ENCODE measurements around the gene TOX2.

TOX2 gene

GRCh38 chr20:43925215-43925614 is 10.6 kb downstream of the TOX2 start:
- H3K4me3 ChIP-seq (ENCODE audit: low read depth, low read length) = no peak overlapping the region
- in situ Hi-C loops (cut with HindIII; ENCODE audit: low sequenced_read_pairs) = no loop called here
- no peak for TF ChIP-seq CTCF (IDR thresholded peaks at IDR 0.05; ENCODE audit: low read depth, low read length, missing control alignments)
- DNase-seq (ENCODE audit: low read depth) = no peak

- no peak overlapping the region for H3K4me3 ChIP-seq (ENCODE audit: low read depth, low read length)
- no peak for TF ChIP-seq CTCF (IDR thresholded peaks at IDR 0.05; ENCODE audit: low read depth, low read length, missing control alignments)
- in situ Hi-C loops (cut with HindIII; ENCODE audit: low sequenced_read_pairs) = no loop called here
- DNase-seq (ENCODE audit: low read depth) = no peak
These were observed 11.1 kb downstream of the TOX2 start for GRCh38 chr20:43925801-43926200.

GRCh38 chr20:43926287-43927050 is 11.8 kb downstream of the TOX2 start:
- no peak overlapping the region for H3K4me3 ChIP-seq (ENCODE audit: low read depth, low read length)
- no peak for TF ChIP-seq CTCF (IDR thresholded peaks at IDR 0.05; ENCODE audit: low read depth, low read length, missing control alignments)
- no peak for DNase-seq (ENCODE audit: low read depth)
- in situ Hi-C loops (cut with HindIII; ENCODE audit: low sequenced_read_pairs) = no loop called here

- no peak overlapping the region for H3K4me3 ChIP-seq (ENCODE audit: low read depth, low read length)
- no peak for TF ChIP-seq CTCF (IDR thresholded peaks at IDR 0.05; ENCODE audit: low read depth, low read length, missing control alignments)
- in situ Hi-C loops (cut with HindIII; ENCODE audit: low sequenced_read_pairs) = no loop called here
- no peak for DNase-seq (ENCODE audit: low read depth)
These were observed 17.3 kb downstream of the TOX2 start for GRCh38 chr20:43931976-43932375.

GRCh38 chr20:43934833-43935232 is 20.2 kb downstream of the TOX2 start:
- in situ Hi-C loops (cut with HindIII; ENCODE audit: low sequenced_read_pairs) = no loop called here
- TF ChIP-seq CTCF (IDR thresholded peaks at IDR 0.05; ENCODE audit: low read depth, low read length, missing control alignments) = no peak
- no peak for DNase-seq (ENCODE audit: low read depth)
- no peak overlapping the region for H3K4me3 ChIP-seq (ENCODE audit: low read depth, low read length)

GRCh38 chr20:43936104-43936770 is 21.6 kb downstream of the TOX2 start:
- TF ChIP-seq CTCF (IDR thresholded peaks at IDR 0.05; ENCODE audit: low read depth, low read length, missing control alignments) = no peak
- in situ Hi-C loops (cut with HindIII; ENCODE audit: low sequenced_read_pairs) = no loop called here
- no peak overlapping the region for H3K4me3 ChIP-seq (ENCODE audit: low read depth, low read length)
- no peak for DNase-seq (ENCODE audit: low read depth)

Data from astrocyte of the cerebellum (primary cell).